Body of pancreas (tissue), 4 donors: ENCODE data around the gene BICD1.

Experiments used
- CTCF ChIP-seq, 7 experiments: fragments of 450-650 bp in 4 of 7; fragments of 200-600 bp in 3 of 7; sonication (generic) in 3 of 7; IDR thresholded peaks; one replicate each; pipeline ENCODE4 v1.5.1; 2016 to 2019; ENCODE audit warnings: antibody characterized with exemption in 7 of 7
- POLR2A ChIP-seq, 3 donors: fragments of 450-650 bp; IDR thresholded peaks; one replicate each; pipeline ENCODE4 v1.6.1; 2016; ENCODE audit warnings: antibody characterized with exemption in 3 of 3, mild to moderate bottlenecking in 2 of 3

- TF ChIP-seq CTCF (IDR thresholded peaks at IDR 0.05) (no peak), POLR2A (IDR thresholded peaks at IDR 0.05) (no peak)
Observed at GRCh38 chr12:32214723-32215122, 108.1 kb downstream of the BICD1 start.
